NCI-H2227 (cell line): ENCODE results near the gene MAP1LC3B2.
"Not testable (repeated sequence)": the region's sequence is repeated elsewhere in the genome, so short reads cannot be mapped to it uniquely, and the experiment has no call there.

Experiments used
- DNase-seq: peaks from one replicate; lab custom pipeline; 2025; ENCODE audit not compliant: unreplicated experiment; lab: John Stamatoyannopoulos, UW

The MAP1LC3B2 gene

GRCh38 chr12:116556964-116557698, 2.0 kb upstream of the MAP1LC3B2 start:
- DNase-seq, result no peak

- DNase-seq, result no peak
Measured at GRCh38 chr12:116558280-116559161, 660 bp upstream of the MAP1LC3B2 start.

- DNase-seq, result no peak
Measured at GRCh38 chr12:116561181-116561821, 2.1 kb downstream of the MAP1LC3B2 start.

DNA sequence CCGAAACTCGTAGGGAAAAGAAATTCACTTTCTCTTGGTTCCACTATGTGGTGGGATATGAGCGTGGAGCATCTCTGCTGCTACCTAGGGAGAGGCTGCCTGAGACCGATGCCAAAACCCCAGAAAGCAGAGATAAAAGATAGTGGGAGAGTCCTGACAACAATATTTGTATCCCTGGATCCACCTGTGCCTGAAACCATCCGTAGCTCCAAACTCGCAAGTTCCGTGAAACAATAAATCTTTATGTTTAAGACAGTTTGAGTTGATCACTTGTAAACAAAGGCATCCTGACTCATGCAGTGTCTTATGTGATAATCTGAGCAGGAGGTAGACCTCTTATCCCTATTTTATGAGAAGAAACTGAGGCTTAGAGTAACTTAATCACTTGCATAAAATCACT, 2.9 kb downstream of the MAP1LC3B2 start:
- DNase-seq, result no peak

GRCh38 chr12:116563262-116563661, 4.1 kb downstream of the MAP1LC3B2 start:
- DNase-seq, result no peak

- no peak for DNase-seq
Measured at GRCh38 chr12:116564080-116564479, 4.9 kb downstream of the MAP1LC3B2 start.

DNA sequence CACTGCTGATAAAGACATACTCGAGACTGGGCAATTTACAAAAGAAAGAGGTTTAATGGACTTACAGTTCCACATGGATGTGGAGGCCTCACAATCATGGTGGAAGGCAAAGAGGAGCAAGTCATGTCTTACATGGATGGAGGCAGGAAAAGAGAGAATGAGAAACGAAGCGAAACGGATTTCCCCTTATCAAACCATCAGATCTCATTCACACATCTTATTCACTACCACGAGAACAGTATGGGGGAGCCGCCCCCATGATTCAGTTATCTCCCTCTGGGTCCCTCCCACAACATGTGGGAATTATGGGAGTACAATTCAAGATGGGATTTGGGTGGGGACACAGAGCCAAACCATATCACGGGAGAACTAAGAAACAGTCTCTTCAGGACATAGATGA, 6.0 kb downstream of the MAP1LC3B2 start:
- not testable (repeated sequence) for DNase-seq

GRCh38 chr12:116565963-116566362, 6.8 kb downstream of the MAP1LC3B2 start:
- no peak for DNase-seq

DNA sequence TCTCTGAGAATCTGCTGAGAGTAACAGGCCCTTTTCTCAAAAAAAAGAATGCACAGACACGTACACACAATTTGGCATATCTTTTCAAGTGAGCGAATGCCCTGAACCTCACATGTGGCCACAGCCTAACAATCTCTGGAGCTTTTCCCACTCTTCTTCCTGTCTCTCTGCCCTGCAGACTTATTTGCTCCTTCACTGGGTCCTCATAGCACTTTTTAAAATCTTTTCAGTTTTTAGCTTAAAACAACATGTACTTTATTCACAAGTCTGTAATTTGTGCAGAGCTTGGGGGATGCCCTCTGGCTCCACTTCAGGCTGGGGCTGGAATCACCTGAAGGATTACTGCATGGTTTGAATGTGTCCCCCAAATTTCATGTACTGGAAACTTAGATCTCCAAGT, 9.0 kb downstream of the MAP1LC3B2 start:
- no peak for DNase-seq

DNA sequence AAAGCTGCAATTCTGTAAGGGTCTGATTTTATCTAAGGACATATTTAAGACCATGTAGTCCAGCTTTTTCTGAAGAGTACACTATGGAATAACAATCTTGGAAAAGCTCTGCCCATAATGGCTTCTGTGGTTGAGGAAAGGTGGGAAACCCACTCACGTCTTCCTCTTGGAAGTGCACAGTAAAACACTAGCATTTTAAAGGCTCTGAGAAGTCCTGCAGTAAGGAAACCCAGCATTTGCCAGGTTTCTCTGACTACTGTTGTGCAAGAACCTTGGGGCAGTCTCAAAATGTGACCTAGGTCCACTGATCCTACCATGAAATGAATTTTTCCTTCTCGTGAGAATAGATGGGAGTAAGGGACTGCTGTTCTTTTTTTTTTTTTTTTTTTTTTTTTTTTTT, 11.9 kb downstream of the MAP1LC3B2 start:
- no peak for DNase-seq

DNA sequence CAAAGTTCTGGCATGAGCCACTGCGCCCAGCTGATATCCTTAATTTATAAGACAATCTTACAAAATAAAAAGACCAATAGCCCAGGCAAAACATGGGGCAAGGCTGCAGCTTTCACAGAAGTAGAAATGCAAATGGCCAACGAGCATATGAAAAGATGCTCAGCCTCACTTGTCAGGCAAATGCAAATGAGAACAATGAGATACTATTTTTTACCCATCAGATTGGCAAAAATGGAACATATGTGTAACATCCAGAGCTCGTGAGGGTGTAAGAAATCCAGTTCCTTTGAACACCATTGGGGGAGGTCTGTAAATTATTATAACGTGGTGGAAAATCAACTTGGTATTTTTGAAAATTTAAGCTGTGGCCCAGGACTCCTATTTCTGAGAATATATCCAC, 14.6 kb downstream of the MAP1LC3B2 start:
- no peak for DNase-seq

DNA sequence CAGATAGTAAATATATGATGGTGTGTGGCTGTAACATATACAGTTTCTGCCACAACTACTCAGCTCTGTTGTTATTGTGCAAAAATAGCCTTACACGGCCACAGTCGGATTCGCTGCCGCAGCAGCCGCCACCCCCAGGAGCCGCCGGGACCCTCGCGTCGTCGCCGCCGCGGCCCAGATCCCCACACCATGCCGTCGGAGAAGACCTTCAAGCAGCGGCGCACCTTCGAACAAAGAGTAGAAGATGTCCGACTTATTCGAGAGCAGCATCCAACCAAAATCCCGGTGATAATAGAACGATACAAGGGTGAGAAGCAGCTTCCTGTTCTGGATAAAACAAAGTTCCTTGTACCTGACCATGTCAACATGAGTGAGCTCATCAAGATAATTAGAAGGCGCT, 16.6 kb downstream of the MAP1LC3B2 start:
- DNase-seq, result not testable (repeated sequence)

- no peak for DNase-seq
Measured at GRCh38 chr12:116577154-116577561, 18.0 kb downstream of the MAP1LC3B2 start.

- DNase-seq, result no peak
Measured at GRCh38 chr12:116578051-116578450, 18.9 kb downstream of the MAP1LC3B2 start.

DNA sequence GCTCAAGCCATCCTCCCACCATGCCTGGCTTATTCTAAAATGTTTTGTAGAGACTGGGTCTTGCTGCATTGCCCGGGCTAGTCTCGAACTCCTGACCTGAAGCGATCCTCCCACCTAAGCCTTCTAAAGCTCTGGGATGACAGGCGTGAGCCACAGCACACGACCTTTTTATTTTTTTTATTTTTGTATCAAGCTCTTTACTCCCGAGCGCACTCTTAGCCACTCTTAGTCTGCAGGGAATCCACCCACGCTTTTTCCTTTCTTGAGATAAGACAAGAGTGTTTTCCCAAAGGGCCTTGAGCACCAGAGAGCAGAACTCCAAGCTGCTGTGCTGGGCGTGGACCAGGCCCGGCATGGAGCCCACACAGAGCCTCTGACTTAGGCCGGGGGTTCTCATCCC, 23.4 kb downstream of the MAP1LC3B2 start:
- no peak for DNase-seq

- no peak for DNase-seq
Measured at GRCh38 chr12:116583129-116583694, 24.0 kb downstream of the MAP1LC3B2 start.

DNA sequence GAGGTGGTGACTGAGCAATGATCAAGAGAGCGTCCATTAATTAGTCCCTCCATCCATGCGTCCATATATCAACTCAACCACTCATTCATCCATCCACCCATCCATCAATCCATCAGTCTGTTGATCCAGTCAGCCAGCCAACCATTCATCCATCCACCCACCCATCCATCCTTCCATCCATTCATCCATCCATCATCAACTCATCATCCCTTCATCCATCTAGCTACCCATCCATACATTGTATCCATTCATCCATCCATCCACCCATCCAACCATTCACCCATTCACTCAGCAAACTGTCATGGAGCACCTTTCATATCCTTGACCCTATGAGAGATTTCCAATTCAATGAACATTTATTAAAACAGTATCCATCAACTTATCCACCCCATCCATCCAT, 28.1 kb downstream of the MAP1LC3B2 start:
- DNase-seq, result no peak

DNA sequence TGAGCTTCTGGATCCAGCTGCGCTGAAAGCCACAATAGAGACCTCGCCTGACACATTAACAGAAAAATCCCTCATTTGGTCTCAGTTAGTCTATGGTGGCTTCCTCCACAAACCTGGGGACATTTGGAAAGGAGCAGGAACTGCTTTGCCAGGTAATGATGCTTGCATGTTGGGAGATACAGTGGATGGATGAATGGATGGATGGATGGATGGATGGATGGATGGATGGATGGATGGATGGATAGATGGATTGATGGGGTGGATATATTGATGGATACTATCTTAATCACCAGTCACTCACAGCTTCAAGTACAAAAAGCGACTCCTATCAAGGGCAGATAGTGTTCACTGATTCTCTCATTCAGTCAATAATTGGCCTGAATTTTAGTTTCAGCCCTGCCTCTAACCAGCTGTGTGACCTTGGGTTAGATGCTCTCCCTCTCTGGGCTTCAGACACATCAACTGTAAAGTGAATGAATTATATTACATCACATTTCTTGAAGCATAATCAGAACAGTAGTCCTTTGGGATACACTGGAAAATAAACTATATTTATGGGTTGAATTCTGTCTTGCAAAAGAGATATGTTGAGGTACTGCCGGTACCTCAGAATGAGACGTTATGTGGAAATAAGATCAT, 29.3 kb downstream of the MAP1LC3B2 start:
- no peak for DNase-seq

DNA sequence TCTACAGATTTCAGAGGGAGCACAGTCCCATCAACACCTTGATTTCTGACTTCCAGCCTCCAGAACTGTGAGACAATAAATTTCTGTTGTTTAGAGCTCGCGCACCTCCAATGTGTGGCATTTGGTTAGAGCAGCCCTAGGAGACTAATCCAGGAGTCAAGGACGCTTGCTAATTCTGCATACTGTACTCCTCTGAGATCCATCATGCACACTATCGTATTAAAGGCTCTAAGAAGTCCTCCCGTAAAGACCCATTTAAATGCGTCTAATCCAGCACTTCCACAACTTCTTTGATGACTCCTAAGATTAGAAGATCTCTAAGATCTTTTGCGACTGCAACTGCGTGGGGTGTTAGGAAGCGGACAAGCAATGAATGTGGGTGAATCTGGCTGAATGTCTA, 30.4 kb downstream of the MAP1LC3B2 start:
- no peak for DNase-seq

DNA sequence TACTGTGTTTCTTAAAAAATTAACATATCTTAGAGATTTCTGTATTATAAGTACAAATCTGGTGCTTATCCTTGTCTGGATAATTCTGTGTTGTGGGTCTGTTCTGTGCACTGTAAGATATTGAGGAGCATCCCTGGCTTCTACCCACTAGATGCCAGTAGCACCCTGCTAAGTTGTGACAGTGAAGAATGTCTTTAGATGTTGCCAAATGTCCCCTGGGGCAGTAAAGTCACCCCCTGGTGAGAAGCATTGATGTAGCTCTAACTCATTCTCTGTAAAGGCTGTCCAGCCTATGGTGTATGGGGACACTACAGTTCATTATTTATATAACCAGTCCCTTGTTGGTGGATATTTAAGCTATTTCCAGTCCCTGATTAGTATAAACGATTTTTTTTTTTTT, 31.4 kb downstream of the MAP1LC3B2 start:
- DNase-seq, result no peak
